Astrocyte of the cerebellum (primary cell): ENCODE data around the gene EFNB3.

Experiments used
- DNase-seq: peaks from one replicate; pipeline ENCODE4 v3.0.0-alpha.2; 2011; ENCODE audit warnings: low read depth
- H3K4me3 ChIP-seq: 2 replicates; pipeline ENCODE4 v1.5.1; 2011; ENCODE audit warnings: mild to moderate bottlenecking, low read depth, low read length, moderate library complexity
- CTCF ChIP-seq: IDR thresholded peaks from 2 replicates; pipeline ENCODE4 v1.5.1; 2012; ENCODE audit warnings: low read length, low read depth, moderate library complexity, mild to moderate bottlenecking; ENCODE audit errors: missing control alignments
- in situ Hi-C: cut with HindIII; loops from 2 replicates; pipeline ENCODE4 v1.10.0; 2017; ENCODE audit warnings: low sequenced_read_pairs

The EFNB3 gene

GRCh38 chr17:7720125-7720524 is 15.1 kb downstream of the EFNB3 start:
- in situ Hi-C loops, result no loop called here
- no peak for TF ChIP-seq CTCF

GRCh38 chr17:7721612-7722011 is 16.6 kb downstream of the EFNB3 start:
- in situ Hi-C loops, result no loop called here
- no peak for DNase-seq
- no peak for TF ChIP-seq CTCF
- no peak overlapping the region for H3K4me3 ChIP-seq

More at GRCh38 chr17:7720125-7720524, 15.1 kb downstream of the EFNB3 start:
- H3K4me3 ChIP-seq, result no peak overlapping the region
- DNase-seq, result no peak

GRCh38 chr17:7727886-7728285 is 22.9 kb downstream of the EFNB3 start:
- TF ChIP-seq CTCF, result no peak
- in situ Hi-C loops, result no loop called here
- H3K4me3 ChIP-seq, result no peak overlapping the region
- DNase-seq, result no peak

GRCh38 chr17:7729816-7730215 is 24.8 kb downstream of the EFNB3 start:
- no peak overlapping the region for H3K4me3 ChIP-seq
- no peak for TF ChIP-seq CTCF
- no peak for DNase-seq
- in situ Hi-C loops, result no loop called here

GRCh38 chr17:7732981-7733539 is 28.1 kb downstream of the EFNB3 start:
- no peak for DNase-seq
- H3K4me3 ChIP-seq, result no peak overlapping the region
- in situ Hi-C loops, result no loop called here
- TF ChIP-seq CTCF, result no peak

GRCh38 chr17:7737601-7738000 is 32.6 kb downstream of the EFNB3 start:
- TF ChIP-seq CTCF, result no peak
- in situ Hi-C loops, result no loop called here
- no peak overlapping the region for H3K4me3 ChIP-seq
- no peak for DNase-seq

- in situ Hi-C loops, result no loop called here
- DNase-seq, result no peak
- no peak overlapping the region for H3K4me3 ChIP-seq
- no peak for TF ChIP-seq CTCF
Measured at GRCh38 chr17:7739746-7740145, 34.7 kb downstream of the EFNB3 start.
